ENCODE measurements around the gene VTI1A. TPM values are rescaled to one million over a fixed set of nuclear protein-coding genes. Genes with fewer than 3 reads are reported as not detected.

Gene VTI1A
- total RNA-seq, 4 donors from 2014 or later = 49.3 to 84.5 (median 61.2) TPM

- intact Hi-C loops (cut with DNase I) = no loop called here
- no peak for DNase-seq
- Histone ChIP-seq H3K4me3 (replicated peaks in 1 of 3) (no peak overlapping the region), H3K36me3 (no peaks in the 10 kb centered on the region), H3K4me1 (no peaks in the 10 kb centered on the region), H3K27ac (no peak overlapping the region), H3K27me3 (no peaks in the 10 kb centered on the region), H3K9me3 (no peaks in the 10 kb centered on the region)
- WGBS, 2 donors = 96% methylated on average over 10 of the region's 10 CpGs
- TF ChIP-seq POLR2A (IDR thresholded peaks at IDR 0.05) (no peak), CTCF (IDR thresholded peaks at IDR 0.05) (no peak)
These were observed 327.8 kb downstream of the VTI1A start for GRCh38 chr10:112774798-112775197.

GRCh38 chr10:112775381-112775780 lies 328.4 kb downstream of the VTI1A start:
- no peaks in the 10 kb centered on the region for H3K27me3 ChIP-seq
- TF ChIP-seq POLR2A (IDR thresholded peaks at IDR 0.05) (no peak), CTCF (IDR thresholded peaks at IDR 0.05) (no peak)
- intact Hi-C loops (cut with DNase I) = no loop called here
- no peaks in the 10 kb centered on the region for H3K36me3 ChIP-seq
- H3K27ac ChIP-seq = no peak overlapping the region
- no peaks in the 10 kb centered on the region for H3K9me3 ChIP-seq
- 75 to 77% methylated on average over 2 of the region's 2 CpGs for WGBS, 2 donors
- no peaks in the 10 kb centered on the region for H3K4me1 ChIP-seq
- H3K4me3 ChIP-seq (replicated peaks in 1 of 3) = no peak overlapping the region
- no peak for DNase-seq

- DNase-seq = no peak
- 88 to 90% methylated on average over 14 of the region's 14 CpGs for WGBS, 2 donors
- Histone ChIP-seq H3K4me1 (no peaks in the 10 kb centered on the region), H3K36me3 (no peaks in the 10 kb centered on the region), H3K4me3 (replicated peaks in 1 of 3) (no peak overlapping the region), H3K27ac (no peak overlapping the region), H3K9me3 (no peaks in the 10 kb centered on the region), H3K27me3 (no peaks in the 10 kb centered on the region)
- TF ChIP-seq POLR2A (IDR thresholded peaks at IDR 0.05) = no peak
- TF ChIP-seq CTCF (IDR thresholded peaks at IDR 0.05) = no peak
- intact Hi-C loops (cut with DNase I) = no loop called here
These were observed 329.1 kb downstream of the VTI1A start for GRCh38 chr10:112775892-112776674.

GRCh38 chr10:112778579-112778978 lies 331.6 kb downstream of the VTI1A start:
- H3K4me3 ChIP-seq (replicated peaks in 1 of 3) = no peak overlapping the region
- H3K9me3 ChIP-seq = no peaks in the 10 kb centered on the region
- no peak for TF ChIP-seq POLR2A (IDR thresholded peaks at IDR 0.05)
- TF ChIP-seq CTCF (IDR thresholded peaks at IDR 0.05) = no peak
- intact Hi-C loops (cut with DNase I) = no loop called here
- no peak for DNase-seq
- H3K36me3 ChIP-seq = no peaks in the 10 kb centered on the region
- no peak overlapping the region for H3K27ac ChIP-seq
- H3K27me3 ChIP-seq = no peaks in the 10 kb centered on the region
- peaks cover 0 to under 1% of the 10 kb centered on the region in 2 donors for H3K4me1 ChIP-seq

- WGBS, 2 donors = 77 to 81% methylated on average over 7 of the region's 7 CpGs
- DNase-seq = no peak
- Histone ChIP-seq H3K4me1 (peaks cover 0 to 3% of the 10 kb centered on the region in 2 donors), H3K4me3 (replicated peaks in 1 of 3) (no peak overlapping the region), H3K9me3 (no peaks in the 10 kb centered on the region), H3K27me3 (no peaks in the 10 kb centered on the region), H3K36me3 (no peaks in the 10 kb centered on the region), H3K27ac (no peak overlapping the region)
- intact Hi-C loops (cut with DNase I) = no loop called here
- TF ChIP-seq CTCF (IDR thresholded peaks at IDR 0.05) = no peak
- no peak for TF ChIP-seq POLR2A (IDR thresholded peaks at IDR 0.05)
These were observed 332.2 kb downstream of the VTI1A start for GRCh38 chr10:112779025-112779770.

Measured in thyroid gland (tissue), 4 donors.